GM19468 (cell line): ENCODE data around the gene PLEKHA6.

Source experiments
- ATAC-seq: cut with Tn5 transposase; IDR thresholded peaks from one replicate; pipeline ENCODE4 v1.9.1; 2021; ENCODE audit warnings: mild to moderate bottlenecking, moderate library complexity, moderate number of reproducible peaks; ENCODE audit not compliant: unreplicated experiment; ENCODE audit errors: extremely low read depth

PLEKHA6 gene

DNA sequence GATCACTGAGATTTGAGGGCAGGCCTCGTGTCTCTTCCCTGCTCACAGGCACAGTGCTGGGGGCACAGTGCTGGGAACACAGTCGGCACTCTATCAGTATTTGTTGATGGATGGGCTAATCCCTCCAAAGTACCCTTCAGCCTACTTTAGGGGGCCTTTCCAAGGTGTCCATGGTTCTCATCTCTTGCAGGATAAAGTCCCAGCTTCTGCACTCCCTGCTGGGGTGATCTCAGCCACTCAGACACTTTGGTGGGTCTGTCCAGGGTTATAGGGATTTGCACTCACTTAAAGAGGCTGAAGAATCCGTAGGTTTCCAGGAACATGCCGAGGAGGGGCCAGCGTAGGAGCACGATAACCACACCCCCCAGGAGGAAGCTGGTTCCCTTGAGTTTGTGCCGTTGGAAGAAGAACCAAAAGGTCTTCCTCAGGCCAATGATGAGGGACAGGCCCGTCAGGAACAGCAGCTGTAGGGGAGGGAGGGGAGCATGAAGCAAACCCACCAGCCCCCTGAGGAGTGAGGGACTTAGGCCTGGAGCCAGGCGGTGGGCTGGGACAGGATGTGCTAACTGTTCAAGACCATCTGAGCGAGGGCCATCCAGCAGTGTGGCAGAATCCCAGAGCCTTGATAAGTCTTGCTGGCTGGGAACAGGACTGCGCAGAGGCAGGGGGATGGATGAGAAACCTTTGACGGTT is 158.2 kb downstream of the PLEKHA6 start:
- no peak for ATAC-seq

- ATAC-seq = no peak
These were observed 160.2 kb downstream of the PLEKHA6 start for GRCh38 chr1:204199579-204199978.

DNA sequence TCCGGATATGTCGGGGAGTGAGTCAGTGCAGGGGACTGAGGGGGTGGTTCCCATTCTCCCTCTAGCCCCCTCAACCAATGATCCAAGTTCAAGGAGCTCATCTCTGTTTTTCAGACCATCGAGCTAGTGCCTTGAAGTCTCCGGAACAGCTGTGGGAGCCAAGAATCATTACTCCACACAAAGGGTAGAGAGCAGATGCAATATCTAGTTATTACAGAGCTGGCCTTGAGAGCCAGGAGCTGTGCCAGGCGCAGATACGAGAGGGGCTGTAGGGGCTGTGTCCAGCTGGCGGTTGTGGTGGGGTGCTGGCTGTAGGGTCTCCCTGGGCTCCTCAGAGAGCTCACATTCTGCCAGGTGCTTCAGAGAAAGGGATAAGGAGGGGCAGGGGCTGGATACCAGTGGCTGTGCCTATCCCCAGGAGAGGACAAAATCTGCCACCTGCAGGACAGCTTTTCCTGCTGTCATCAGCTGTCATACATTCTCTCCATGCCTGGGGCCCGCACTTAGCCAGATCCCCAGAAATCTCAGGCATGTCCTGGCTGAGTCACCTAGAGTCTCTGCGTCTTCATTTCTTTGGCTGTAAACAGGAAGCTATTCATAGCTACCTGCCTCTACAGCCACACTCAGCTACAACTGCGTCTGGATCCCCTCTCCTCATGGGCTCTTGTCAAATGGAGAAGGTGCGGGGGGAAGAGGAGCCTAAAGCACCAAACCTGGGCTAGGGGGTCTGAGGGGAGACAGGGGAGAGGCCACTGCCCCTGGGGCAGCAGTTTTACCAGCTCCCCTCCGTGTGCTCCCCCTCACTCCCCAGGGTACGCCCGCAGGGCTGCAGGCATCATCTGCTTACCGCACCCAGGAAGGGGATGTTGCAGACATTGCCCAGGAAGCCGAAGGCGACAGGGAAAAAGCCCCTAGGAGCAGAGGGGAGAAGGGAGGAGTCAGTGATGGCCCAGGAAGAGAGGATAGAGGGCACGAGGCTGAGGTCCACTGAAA is 161.1 kb downstream of the PLEKHA6 start:
- ATAC-seq = no peak

DNA sequence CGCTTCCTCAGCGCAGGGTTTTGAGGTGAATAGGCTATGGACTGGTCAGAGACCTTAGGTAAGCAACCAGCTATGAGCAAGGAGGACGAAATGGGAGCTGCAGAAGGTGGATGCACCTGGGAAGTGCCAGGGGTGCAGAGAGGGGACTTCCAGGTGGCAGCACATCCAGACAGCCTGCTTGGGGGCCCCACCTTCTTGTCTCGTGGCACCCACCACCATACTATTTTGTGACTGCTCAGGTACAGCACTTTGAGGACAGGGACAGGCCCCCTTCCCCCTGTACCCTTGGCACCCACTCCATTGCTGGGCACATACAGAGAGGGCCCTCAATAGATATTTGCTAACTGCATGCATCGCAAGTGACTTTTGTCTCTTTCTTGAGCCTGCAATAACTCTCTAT is 162.7 kb downstream of the PLEKHA6 start:
- ATAC-seq = no peak

- no peak for ATAC-seq
These were observed 163.5 kb downstream of the PLEKHA6 start, which contains the start of gene KISS1 for GRCh38 chr1:204196068-204196795. KISS1 (minus strand) TSS chr1:204196491; CDS start chr1:204192876, 3,615 bp downstream.

DNA sequence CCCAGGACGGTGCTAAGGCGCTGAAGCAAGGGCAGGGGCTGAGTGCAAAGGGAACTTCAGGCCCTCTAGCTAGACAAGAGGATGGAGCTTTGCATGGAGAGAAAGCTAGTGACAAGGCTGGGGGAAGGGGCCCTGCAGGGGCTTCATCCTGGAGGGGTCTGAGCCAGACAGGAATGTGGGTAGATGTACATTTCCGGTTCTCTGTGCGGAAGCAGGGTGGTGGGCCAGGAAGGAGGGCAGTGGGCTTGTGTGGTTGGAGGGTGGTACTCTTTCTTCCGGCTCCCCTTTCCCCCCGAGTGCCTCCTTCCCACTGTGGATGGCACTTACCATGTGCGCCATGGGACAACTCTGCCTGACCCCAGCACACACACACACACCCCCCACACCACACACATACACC is 165.0 kb downstream of the PLEKHA6 start:
- ATAC-seq = no peak

DNA sequence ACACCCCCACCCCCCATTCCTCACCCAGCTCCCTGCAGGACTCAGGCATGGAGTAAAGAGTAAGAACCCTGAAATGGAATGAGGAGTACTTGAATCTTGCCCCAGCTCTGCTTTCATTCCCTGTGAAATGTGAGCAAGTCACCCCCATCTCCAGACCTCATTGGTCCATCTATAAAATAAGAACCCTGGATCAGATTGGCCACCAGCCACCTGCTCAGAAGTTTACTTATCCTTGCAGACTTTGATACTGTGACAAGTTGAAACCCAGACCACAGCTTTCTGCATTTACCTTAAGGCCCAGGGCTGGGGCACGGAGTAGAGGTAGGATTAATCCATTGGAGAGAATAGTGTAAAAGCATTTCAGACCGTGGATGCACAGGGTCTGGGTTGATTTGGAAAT is 165.6 kb downstream of the PLEKHA6 start:
- no peak for ATAC-seq

GRCh38 chr1:204192589-204193352 is 167.0 kb downstream of the PLEKHA6 start:
- ATAC-seq = no peak

DNA sequence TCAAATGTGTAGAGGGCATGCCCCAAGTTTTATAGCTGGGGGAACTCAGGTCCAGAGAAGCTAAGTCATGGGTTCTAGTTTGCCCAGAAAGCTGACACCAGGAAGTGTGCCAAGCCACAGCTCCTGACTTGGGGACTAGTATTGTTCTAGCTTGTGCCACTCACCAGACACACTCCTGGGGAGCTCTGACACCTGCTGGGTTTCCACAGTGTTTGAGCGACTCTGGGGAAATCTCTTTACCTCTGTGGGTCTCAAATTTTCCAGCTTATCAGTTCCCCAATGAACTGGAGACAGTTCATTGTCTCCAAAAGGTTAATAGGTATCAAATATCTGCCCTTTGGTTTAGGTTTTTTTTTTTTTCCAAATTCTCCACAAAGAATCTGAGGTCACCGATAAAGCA is 167.7 kb downstream of the PLEKHA6 start:
- ATAC-seq = no peak

DNA sequence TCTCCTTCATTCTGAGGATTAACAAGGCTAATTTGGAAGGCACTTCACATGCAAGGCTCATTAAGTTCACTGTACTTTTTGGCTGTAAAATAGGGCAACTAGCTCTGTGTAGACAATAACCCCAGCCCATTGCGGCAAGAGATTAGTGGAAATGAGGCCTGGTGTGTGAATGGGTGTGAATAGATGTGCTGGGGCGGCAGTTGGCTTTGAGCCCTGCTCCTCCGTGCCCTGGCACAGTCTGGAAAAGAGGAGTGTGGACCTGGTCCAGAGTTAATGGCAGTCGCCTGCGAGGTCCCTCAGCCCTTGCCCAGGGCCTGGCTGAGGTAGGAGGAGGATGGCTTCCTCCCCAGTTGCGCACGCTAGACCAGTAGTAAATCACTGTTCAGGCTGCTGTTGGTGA is 168.3 kb downstream of the PLEKHA6 start:
- no peak for ATAC-seq

DNA sequence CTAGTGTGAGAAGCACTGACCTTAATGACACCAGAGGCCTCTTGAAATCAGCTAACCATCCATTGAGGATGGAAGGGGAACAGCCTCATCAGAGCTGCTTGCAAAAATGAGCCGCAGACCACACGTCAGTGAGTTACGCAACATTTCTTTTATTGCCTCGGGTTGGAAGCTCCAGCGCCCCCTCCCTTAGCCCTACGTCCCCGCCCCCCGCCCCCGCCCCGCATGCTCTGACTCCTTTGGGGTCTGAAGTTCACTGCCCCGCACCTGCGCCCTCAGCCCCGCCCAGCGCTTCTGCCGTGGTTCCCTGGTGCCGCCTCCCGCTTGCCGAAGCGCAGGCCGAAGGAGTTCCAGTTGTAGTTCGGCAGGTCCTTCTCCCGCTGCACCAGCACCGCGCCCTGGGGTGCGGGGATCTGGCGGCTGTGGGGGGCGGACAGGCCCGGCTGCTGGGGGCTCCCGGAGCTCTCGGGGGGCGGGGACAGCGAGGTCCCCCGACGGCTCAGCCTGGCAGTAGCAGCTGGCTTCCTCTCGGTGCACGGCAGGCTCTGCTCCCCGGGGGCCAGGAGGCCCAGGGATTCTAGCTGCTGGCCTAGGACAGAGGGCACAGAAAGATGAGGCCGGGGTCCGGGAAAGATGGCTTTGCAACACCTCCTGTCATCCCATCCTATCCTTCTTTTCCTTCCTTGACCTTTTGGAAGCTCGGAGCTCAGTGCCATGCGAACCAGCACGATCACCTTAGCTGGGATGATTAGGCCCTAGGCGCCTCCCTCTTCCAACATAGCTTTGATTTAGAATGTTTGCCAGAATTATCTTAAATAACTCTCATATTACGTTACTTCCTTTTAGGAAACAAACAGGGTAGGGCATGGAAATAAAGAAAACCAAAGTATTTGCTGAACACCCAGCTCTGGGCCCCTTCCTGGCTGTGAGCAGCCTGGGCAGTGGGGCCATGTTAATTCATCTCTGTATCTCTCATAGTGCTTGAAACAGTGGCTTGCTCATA is 169.2 kb downstream of the PLEKHA6 start:
- ATAC-seq = no peak

DNA sequence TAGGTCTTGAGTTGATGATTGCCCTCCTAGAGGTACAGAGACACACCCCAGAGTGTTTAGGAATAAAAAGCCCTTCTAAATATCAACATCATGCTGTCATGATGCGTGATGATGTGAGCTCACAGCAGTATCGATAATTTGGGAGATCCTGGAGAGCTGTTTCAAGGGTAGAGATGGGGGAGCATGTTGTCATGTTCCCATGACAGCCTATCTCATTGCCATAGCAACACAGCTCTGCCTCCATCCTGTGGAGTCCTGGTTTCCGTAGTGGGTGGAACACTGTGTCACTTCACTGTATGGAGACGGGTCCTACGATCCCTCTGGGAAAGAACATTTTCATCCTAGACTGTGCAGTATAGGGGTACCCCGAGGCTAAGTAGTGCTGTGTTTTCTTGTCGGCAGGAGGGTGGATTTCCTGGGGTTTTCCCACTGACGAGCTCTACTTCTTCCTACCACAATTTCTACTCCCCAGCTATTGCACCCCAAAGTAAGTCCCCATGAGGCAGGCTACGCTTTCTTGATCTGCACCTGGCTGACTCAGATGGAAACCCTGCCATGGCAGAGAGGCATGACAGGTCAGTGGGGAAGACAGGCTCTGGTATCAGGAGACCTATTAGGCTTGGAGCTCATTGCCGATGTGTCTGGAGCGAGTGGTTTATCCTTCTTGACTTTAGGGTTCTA is 170.6 kb downstream of the PLEKHA6 start:
- ATAC-seq = no peak

GRCh38 chr1:204186597-204186996 is 173.1 kb downstream of the PLEKHA6 start:
- ATAC-seq = no peak

DNA sequence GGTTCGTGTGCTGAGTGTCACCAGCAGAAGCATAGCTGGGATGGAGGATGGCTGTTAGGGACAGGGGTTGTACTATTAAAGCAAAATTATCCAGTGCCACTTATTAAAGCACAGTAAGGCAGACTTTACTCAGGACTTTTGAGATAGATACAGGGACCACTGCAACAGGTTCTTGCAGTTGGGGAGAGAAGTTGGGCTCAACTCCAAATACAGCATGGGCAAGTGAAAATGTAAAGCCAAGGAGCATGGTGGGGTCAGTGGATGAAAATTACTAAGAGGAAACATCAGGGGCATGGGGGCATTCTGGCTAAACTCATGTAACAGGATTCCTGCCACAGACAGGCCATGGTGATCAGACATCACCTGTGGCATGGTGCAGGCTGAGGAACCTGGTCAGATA is 178.6 kb downstream of the PLEKHA6 start:
- no peak for ATAC-seq

- no peak for ATAC-seq
These were observed 179.6 kb downstream of the PLEKHA6 start for GRCh38 chr1:204180133-204180532.

GRCh38 chr1:204178487-204179281 is 181.0 kb downstream of the PLEKHA6 start:
- ATAC-seq = no peak

GRCh38 chr1:204177133-204177532 is 182.6 kb downstream of the PLEKHA6 start:
- no peak for ATAC-seq
